ENCODE data around the gene HPCA. TPM values are rescaled to one million over a fixed set of nuclear protein-coding genes. Genes with fewer than 3 reads are reported as not detected.

Gene HPCA
- total RNA-seq, 1 experiment from 2014 or later = 1.2 TPM

- POLR2A ChIA-PET = no interaction called here
- no peak overlapping the region for H3K4me3 ChIP-seq (ENCODE audit: low read depth in 2 of 2, low read length in 2 of 2)
- in situ Hi-C loops (cut with HindIII; ENCODE audit: low pct_unique_long_range_greater_than_20kb, low sequenced_read_pairs) = no loop called here
- no TSS peak for BruUV-seq (replicated peaks)
- no peaks in the 10 kb centered on the region; the same call in 1 of the 2 replicates for H3K27me3 ChIP-seq (ENCODE audit: control insufficient read depth, insufficient read depth, low read length)
- TF ChIP-seq SIN3A (IDR thresholded peaks at IDR 0.05; ENCODE audit: borderline replicate concordance, insufficient read depth, low read depth, low read length) = no peak
- TF ChIP-seq REST (IDR thresholded peaks at IDR 0.05; ENCODE audit: insufficient read depth in 1 of 2, low read depth in 2 of 2, low read length in 1 of 2) = no peak
- no peak for TF ChIP-seq CTCF (IDR thresholded peaks at IDR 0.05)
- TF ChIP-seq TCF7L2 (IDR thresholded peaks at IDR 0.05; ENCODE audit: low read depth, low read length) = no peak
- TF ChIP-seq POLR2AphosphoS5 (IDR thresholded peaks at IDR 0.05; ENCODE audit: low read depth, low read length) = no peak
- no peak overlapping the region for H3K27ac ChIP-seq (ENCODE audit: low read length)
- no peaks in the 10 kb centered on the region for H3K36me3 ChIP-seq (ENCODE audit: control insufficient read depth, insufficient read depth, low read length)
- no peaks in the 10 kb centered on the region for H3K9me3 ChIP-seq (ENCODE audit: control insufficient read depth, insufficient read depth, low read depth, low read length)
- DNase-seq (ENCODE audit: low read depth, low spot score) = no peak
- CTCF ChIA-PET = interaction anchor here (0.6 kb wide), 1 partner anchor 17 kb away, joined by 3 read pairs; no protein-coding TSS in a partner anchor
- intact Hi-C loops (cut with micrococcal nuclease; ENCODE audit: unreplicated experiment) = no loop called here
- H3K4me1 ChIP-seq (ENCODE audit: control insufficient read depth, insufficient read depth, low read length) = peaks cover 12% of the 10 kb centered on the region
- no peak for ATAC-seq
Observed at GRCh38 chr1:32889731-32890278, 3.5 kb downstream of the HPCA start.

GRCh38 chr1:32890516-32891240 lies 4.4 kb downstream of the HPCA start:
- Histone ChIP-seq H3K9me3 (ENCODE audit: control insufficient read depth, insufficient read depth, low read depth, low read length) (no peaks in the 10 kb centered on the region), H3K4me3 (ENCODE audit: low read depth in 2 of 2, low read length in 2 of 2) (no peak overlapping the region), H3K4me1 (ENCODE audit: control insufficient read depth, insufficient read depth, low read length) (peaks cover 7% of the 10 kb centered on the region; the same call in 1 of the 2 replicates), H3K27ac (ENCODE audit: low read length) (no peak overlapping the region), H3K27me3 (ENCODE audit: control insufficient read depth, insufficient read depth, low read length) (no peaks in the 10 kb centered on the region; the same call in 1 of the 2 replicates), H3K36me3 (ENCODE audit: control insufficient read depth, insufficient read depth, low read length) (no peaks in the 10 kb centered on the region)
- CTCF ChIA-PET = interaction anchor here (0.6 kb wide), 1 partner anchor 18 kb away, joined by 3 read pairs; no protein-coding TSS in a partner anchor
- DNase-seq (ENCODE audit: low read depth, low spot score) = no peak
- POLR2A ChIA-PET = no interaction called here
- TF ChIP-seq TCF7L2 (IDR thresholded peaks at IDR 0.05; ENCODE audit: low read depth, low read length) (no peak), REST (IDR thresholded peaks at IDR 0.05; ENCODE audit: insufficient read depth in 1 of 2, low read depth in 2 of 2, low read length in 1 of 2) (no peak), POLR2AphosphoS5 (IDR thresholded peaks at IDR 0.05; ENCODE audit: low read depth, low read length) (no peak), CTCF (IDR thresholded peaks at IDR 0.05) (no peak), SIN3A (IDR thresholded peaks at IDR 0.05; ENCODE audit: borderline replicate concordance, insufficient read depth, low read depth, low read length) (no peak)
- no TSS peak for BruUV-seq (replicated peaks)
- no peak for ATAC-seq
- in situ Hi-C loops (cut with HindIII; ENCODE audit: low pct_unique_long_range_greater_than_20kb, low sequenced_read_pairs) (no loop called here), intact Hi-C loops (cut with micrococcal nuclease; ENCODE audit: unreplicated experiment) (no loop called here)
